ENCODE data around the gene DLG4. TPM values are rescaled to one million over a fixed set of nuclear protein-coding genes. Genes with fewer than 3 reads are reported as not detected.

The DLG4 gene
- total RNA-seq, 1 experiment from 2014 or later = 59.7 TPM

GRCh38 chr17:7261379-7262191 lies 41.9 kb upstream of the DLG4 start (continued):
- TF ChIP-seq FOXP4 (CRISPR knock-in tag; IDR thresholded peaks at IDR 0.05) (peak; percentile 53; the same call in 1 of the 2 replicates), HMGA2 (CRISPR knock-in tag; IDR thresholded peaks at IDR 0.05) (no peak), ZNF671 (CRISPR knock-in tag; IDR thresholded peaks at IDR 0.05) (0 out of 2 replicates have a peak, but pooled peaks have one; percentile 42), NFATC4 (CRISPR knock-in tag; IDR thresholded peaks at IDR 0.05) (peak; percentile 66; the same call in 1 of the 2 replicates), USF1 (CRISPR knock-in tag; IDR thresholded peaks at IDR 0.05) (0 out of 2 replicates have a peak, but pooled peaks have one; percentile 7), ZNF121 (CRISPR knock-in tag; IDR thresholded peaks at IDR 0.05) (no peak), E2F5 (CRISPR knock-in tag; IDR thresholded peaks at IDR 0.05) (0 out of 2 replicates have a peak, but pooled peaks have one; percentile 14), USF2 (CRISPR knock-in tag; IDR thresholded peaks at IDR 0.05) (peak; percentile 5; the same call in 1 of the 2 replicates), TEAD4 (CRISPR knock-in tag; IDR thresholded peaks at IDR 0.05) (no peak), CBFB (CRISPR knock-in tag; IDR thresholded peaks at IDR 0.05; ENCODE audit: low read depth) (no peak), JUN (CRISPR knock-in tag; IDR thresholded peaks at IDR 0.05) (0 out of 2 replicates have a peak, but pooled peaks have one; percentile 7)

GRCh38 chr17:7260651-7261378 lies 41.2 kb upstream of the DLG4 start:
- peak overlapping the region; percentile 94 for H3K27ac Mint-ChIP-seq
- peak; percentile 27 for ATAC-seq
- peaks cover 15% of the 10 kb centered on the region for H3K36me3 Mint-ChIP-seq
- ChIA-PET POLR2A (interaction anchor here (1.1 to 1.2 kb wide), 2 partner anchors 20 to 41 kb away, joined by 3 to 9 read pairs; partner anchors contain the start of genes ACADVL and DLG4), CTCF (interaction anchor here (1.1 to 1.2 kb wide), 3 partner anchors 12 to 36 kb away, joined by 3 to 4 read pairs (median 4); no protein-coding TSS in a partner anchor)
- H3K4me3 Mint-ChIP-seq = peak overlapping the region; percentile 78
- no peaks in the 10 kb centered on the region for H3K9me3 Mint-ChIP-seq
- peaks cover 18% of the 10 kb centered on the region for H3K4me1 Mint-ChIP-seq
- peak; percentile 89 for DNase-seq (ENCODE audit: low spot score)
- no peaks in the 10 kb centered on the region for H3K27me3 Mint-ChIP-seq (ENCODE audit: low read depth)
- peak; percentile 34; the same call in 1 of the 2 replicates for TF ChIP-seq AFF4 (CRISPR knock-in tag; IDR thresholded peaks at IDR 0.05; ENCODE audit: borderline replicate concordance)
- no peak for TF ChIP-seq EMX1 (CRISPR knock-in tag; IDR thresholded peaks at IDR 0.05)
- TF ChIP-seq USF1 (CRISPR knock-in tag; IDR thresholded peaks at IDR 0.05) = 0 out of 2 replicates have a peak, but pooled peaks have one; percentile 13
- 0 out of 2 replicates have a peak, but pooled peaks have one; percentile 6 for TF ChIP-seq USF2 (CRISPR knock-in tag; IDR thresholded peaks at IDR 0.05)
- TF ChIP-seq MYBL2 (CRISPR knock-in tag; IDR thresholded peaks at IDR 0.05) = peak; percentile 63; the same call in 1 of the 2 replicates
- peak; percentile 11; the same call in 1 of the 2 replicates for TF ChIP-seq FOXK1 (CRISPR knock-in tag; IDR thresholded peaks at IDR 0.05)
- peak; percentile 53; the same call in 1 of the 2 replicates for TF ChIP-seq PRDM15 (CRISPR knock-in tag; IDR thresholded peaks at IDR 0.05)
- no peak for TF ChIP-seq GTF2I (CRISPR knock-in tag; conservative IDR thresholded peaks at IDR 0.05)
- TF ChIP-seq SMAD3 (CRISPR knock-in tag; IDR thresholded peaks at IDR 0.05; ENCODE audit: borderline replicate concordance) = 0 out of 2 replicates have a peak, but pooled peaks have one; percentile 46
